ENCODE results near the gene PAX5.

The PAX5 gene

DNA sequence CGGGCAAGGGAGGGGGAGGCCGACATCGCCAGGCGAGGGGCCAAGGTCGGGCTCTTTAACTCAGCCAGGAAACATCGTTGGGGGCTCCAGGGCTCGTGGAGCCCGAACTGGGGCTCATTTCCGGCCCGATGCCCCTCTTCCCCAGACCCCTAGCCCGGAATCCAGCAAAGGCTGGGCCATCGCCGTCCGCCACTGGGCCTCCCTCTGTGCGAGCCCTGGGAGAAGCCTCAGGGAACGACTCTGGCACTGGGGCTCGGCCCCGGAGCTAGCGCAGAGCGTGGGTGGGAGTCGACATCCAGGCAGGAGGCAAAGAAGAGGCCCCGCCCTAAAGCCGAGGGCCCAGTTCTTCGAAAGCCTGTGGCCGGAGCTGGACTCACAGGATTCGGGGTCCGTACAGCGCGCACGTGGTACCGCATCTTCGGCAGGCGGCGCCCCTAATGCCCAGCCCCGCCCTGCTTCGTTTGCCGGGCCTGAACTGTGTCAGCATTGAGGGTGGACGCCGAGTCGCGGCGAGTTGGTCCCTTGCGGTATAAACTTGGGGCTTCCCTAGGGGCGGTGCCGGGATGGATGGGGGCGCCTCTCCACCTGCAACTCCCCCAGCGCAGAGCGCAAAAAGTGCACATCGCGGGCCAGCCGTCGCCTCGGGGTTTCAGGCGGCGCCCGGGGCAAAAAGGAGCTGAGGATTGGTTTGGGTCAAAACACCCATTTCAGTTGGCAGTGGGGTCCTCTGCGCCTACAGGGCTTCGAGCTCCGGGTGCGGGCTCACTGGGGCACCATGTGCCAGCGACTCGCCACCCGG, 3.6 kb upstream of the PAX5 start:
- Histone ChIP-seq H2AFZ (ENCODE audit: low read depth, low read length) (no peak overlapping the region), H3K9me3 (ENCODE audit: insufficient read depth, low read length, severe bottlenecking) (no peaks in the 10 kb centered on the region), H3K4me3 (ENCODE audit: low read depth in 1 of 2, low read length in 2 of 2) (peak overlapping the region in 1 of 2 experiments; percentile 55; a peak in 2 of 4 replicates), H3K79me2 (ENCODE audit: insufficient read depth, low read length) (no peaks in the 10 kb centered on the region), H3K4me2 (ENCODE audit: insufficient read depth, low read length) (peak overlapping the region; percentile 73; the same call in 1 of the 2 replicates), H4K20me1 (ENCODE audit: insufficient read depth, low read length) (no peaks in the 10 kb centered on the region), H3K4me1 (ENCODE audit: insufficient read depth, low read length) (peaks cover 9% of the 10 kb centered on the region), H3K9ac (ENCODE audit: low read depth, low read length) (peak overlapping the region; percentile 38; the same call in 1 of the 2 replicates), H3K36me3 (ENCODE audit: insufficient read depth, low read length) (no peaks in the 10 kb centered on the region), H3K27ac (ENCODE audit: low read length) (no peak overlapping the region), H3K27me3 (ENCODE audit: insufficient read depth, low read length, poor library complexity) (peaks cover 24% of the 10 kb centered on the region)
- ATAC-seq (ENCODE audit: insufficient read depth, low read depth) (0 out of 3 replicates have a peak, but pooled peaks have one; percentile 6), DNase-seq (no peak)
- TF ChIP-seq, protein P1, sequence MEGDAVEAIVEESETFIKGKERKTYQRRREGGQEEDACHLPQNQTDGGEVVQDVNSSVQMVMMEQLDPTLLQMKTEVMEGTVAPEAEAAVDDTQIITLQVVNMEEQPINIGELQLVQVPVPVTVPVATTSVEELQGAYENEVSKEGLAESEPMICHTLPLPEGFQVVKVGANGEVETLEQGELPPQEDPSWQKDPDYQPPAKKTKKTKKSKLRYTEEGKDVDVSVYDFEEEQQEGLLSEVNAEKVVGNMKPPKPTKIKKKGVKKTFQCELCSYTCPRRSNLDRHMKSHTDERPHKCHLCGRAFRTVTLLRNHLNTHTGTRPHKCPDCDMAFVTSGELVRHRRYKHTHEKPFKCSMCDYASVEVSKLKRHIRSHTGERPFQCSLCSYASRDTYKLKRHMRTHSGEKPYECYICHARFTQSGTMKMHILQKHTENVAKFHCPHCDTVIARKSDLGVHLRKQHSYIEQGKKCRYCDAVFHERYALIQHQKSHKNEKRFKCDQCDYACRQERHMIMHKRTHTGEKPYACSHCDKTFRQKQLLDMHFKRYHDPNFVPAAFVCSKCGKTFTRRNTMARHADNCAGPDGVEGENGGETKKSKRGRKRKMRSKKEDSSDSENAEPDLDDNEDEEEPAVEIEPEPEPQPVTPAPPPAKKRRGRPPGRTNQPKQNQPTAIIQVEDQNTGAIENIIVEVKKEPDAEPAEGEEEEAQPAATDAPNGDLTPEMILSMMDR (IDR thresholded peaks at IDR 0.05; ENCODE audit: borderline replicate concordance, extremely low read depth, low read length, poor library complexity, severe bottlenecking), result no peak
- no peak for TF ChIP-seq EZH2 (IDR thresholded peaks at IDR 0.05; ENCODE audit: borderline replicate concordance, low read depth, low read length, severe bottlenecking)

DNA sequence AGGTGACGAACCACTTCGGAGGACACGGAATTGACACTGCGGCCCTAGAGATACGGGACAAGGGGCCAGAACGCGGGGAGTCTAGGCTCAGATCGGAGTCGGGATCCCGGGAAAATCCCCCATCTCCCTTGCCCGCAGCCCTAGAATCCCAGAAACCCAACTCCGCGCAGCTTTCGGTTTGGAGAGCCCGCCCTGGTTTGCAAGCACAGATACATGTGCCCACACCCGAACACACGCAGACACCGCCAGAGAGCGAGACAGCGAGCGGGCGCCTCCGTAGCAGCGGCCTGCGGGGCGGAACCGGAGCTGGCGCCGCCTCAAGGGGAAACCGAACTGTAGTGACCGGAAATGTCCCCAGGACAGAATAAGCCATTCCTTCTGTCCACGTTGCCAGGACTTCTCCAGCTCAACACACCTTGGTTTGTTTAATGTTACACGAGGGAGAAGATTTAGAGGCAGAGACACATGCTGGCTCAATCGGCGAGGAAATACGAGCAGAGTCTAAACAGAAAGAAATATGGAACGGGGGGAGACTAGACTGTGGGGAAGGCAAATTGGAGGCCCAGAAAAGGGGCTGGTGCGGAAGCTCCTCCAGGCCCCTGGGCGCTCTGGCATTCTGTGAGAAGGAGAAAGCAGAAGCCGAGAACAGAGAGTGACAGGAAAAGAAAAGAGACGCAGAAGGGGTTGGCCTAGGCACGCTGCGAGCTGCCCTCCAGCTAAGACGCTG, 2.9 kb upstream of the PAX5 start:
- no peaks in the 10 kb centered on the region for H3K36me3 ChIP-seq (ENCODE audit: insufficient read depth, low read length)
- no peak overlapping the region for H3K27ac ChIP-seq (ENCODE audit: low read length)
- DNase-seq (peak; percentile 27), ATAC-seq (ENCODE audit: insufficient read depth, low read depth) (peak; percentile 78)
- H3K79me2 ChIP-seq (ENCODE audit: insufficient read depth, low read length), result no peaks in the 10 kb centered on the region
- no peaks in the 10 kb centered on the region for H4K20me1 ChIP-seq (ENCODE audit: insufficient read depth, low read length)
- H3K4me3 ChIP-seq (ENCODE audit: low read depth in 1 of 2, low read length in 2 of 2), result peak overlapping the region in 1 of 2 experiments; percentile 55; a peak in 3 of 4 replicates
- peaks cover 24% of the 10 kb centered on the region for H3K27me3 ChIP-seq (ENCODE audit: insufficient read depth, low read length, poor library complexity)
- H3K9me3 ChIP-seq (ENCODE audit: insufficient read depth, low read length, severe bottlenecking), result no peaks in the 10 kb centered on the region
- peak; percentile 74 for TF ChIP-seq EZH2 (IDR thresholded peaks at IDR 0.05; ENCODE audit: borderline replicate concordance, low read depth, low read length, severe bottlenecking)
- TF ChIP-seq, protein P1 (IDR thresholded peaks at IDR 0.05; ENCODE audit: borderline replicate concordance, extremely low read depth, low read length, poor library complexity, severe bottlenecking), result no peak
- peak overlapping the region; percentile 38 for H3K9ac ChIP-seq (ENCODE audit: low read depth, low read length)
- peak overlapping the region; percentile 8; the same call in 1 of the 2 replicates for H2AFZ ChIP-seq (ENCODE audit: low read depth, low read length)
- H3K4me2 ChIP-seq (ENCODE audit: insufficient read depth, low read length), result peak overlapping the region; percentile 73
- peaks cover 9% of the 10 kb centered on the region for H3K4me1 ChIP-seq (ENCODE audit: insufficient read depth, low read length)

DNA sequence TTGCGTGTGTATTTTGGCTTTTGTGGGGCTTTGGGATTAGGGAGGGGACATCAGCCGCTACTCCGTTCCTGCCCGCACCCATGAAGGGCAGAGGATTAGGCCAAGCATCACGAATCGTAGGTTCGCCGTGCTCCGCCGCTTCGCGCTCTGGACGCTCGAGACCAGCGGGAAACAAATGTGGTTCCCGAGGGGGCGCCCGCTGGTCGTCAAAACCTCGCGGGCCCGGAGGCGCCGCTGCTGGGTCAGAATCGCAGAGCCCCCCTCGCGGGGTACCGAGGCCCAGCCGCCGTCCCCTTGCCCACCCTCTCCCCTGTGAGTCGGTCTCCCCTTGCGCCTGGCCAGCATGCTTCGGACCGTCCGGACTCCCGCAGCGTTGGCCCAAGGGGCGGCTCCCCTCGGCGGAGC, 2.3 kb upstream of the PAX5 start:
- TF ChIP-seq, protein P1 (IDR thresholded peaks at IDR 0.05; ENCODE audit: borderline replicate concordance, extremely low read depth, low read length, poor library complexity, severe bottlenecking), result no peak
- TF ChIP-seq EZH2 (IDR thresholded peaks at IDR 0.05; ENCODE audit: borderline replicate concordance, low read depth, low read length, severe bottlenecking), result no peak
- H3K4me3 ChIP-seq (ENCODE audit: low read depth in 1 of 2, low read length in 2 of 2), result peak overlapping the region in 1 of 2 experiments; percentile 55; a peak in 3 of 4 replicates
- H3K27me3 ChIP-seq (ENCODE audit: insufficient read depth, low read length, poor library complexity), result peaks cover 26% of the 10 kb centered on the region
- peaks cover 9% of the 10 kb centered on the region for H3K4me1 ChIP-seq (ENCODE audit: insufficient read depth, low read length)
- H2AFZ ChIP-seq (ENCODE audit: low read depth, low read length), result peak overlapping the region; percentile 8; the same call in 1 of the 2 replicates
- H3K79me2 ChIP-seq (ENCODE audit: insufficient read depth, low read length), result no peaks in the 10 kb centered on the region
- H3K4me2 ChIP-seq (ENCODE audit: insufficient read depth, low read length), result peak overlapping the region; percentile 73
- H4K20me1 ChIP-seq (ENCODE audit: insufficient read depth, low read length), result no peaks in the 10 kb centered on the region
- ATAC-seq (ENCODE audit: insufficient read depth, low read depth), result no peak
- no peaks in the 10 kb centered on the region for H3K9me3 ChIP-seq (ENCODE audit: insufficient read depth, low read length, severe bottlenecking)
- no peak for DNase-seq
- no peaks in the 10 kb centered on the region for H3K36me3 ChIP-seq (ENCODE audit: insufficient read depth, low read length)
- peak overlapping the region; percentile 38 for H3K9ac ChIP-seq (ENCODE audit: low read depth, low read length)
- H3K27ac ChIP-seq (ENCODE audit: low read length), result no peak overlapping the region
